HL-60 (cell line): Measurements from ENCODE around the gene LCE4A.

Source experiments
- DNase-seq, 2 experiments: peaks; one replicate each; pipeline ENCODE4 v3.0.0-alpha.2; 2010 to 2020; ENCODE audit warnings: low read depth in 1 of 2, low spot score in 1 of 2
- H3K27ac ChIP-seq: fragments of 250-450 bp; sonication (Bioruptor Pico); replicated peaks from 2 replicates; pipeline ENCODE4 v1.5.1; 2020; ENCODE audit warnings: mild to moderate bottlenecking, moderate library complexity
- H3K27me3 ChIP-seq: fragments of 250-450 bp; sonication (Bioruptor Pico); 2 replicates; pipeline ENCODE4 v1.5.1; 2021; ENCODE audit warnings: mild to moderate bottlenecking, moderate library complexity; ENCODE audit not compliant: insufficient read depth, poor library complexity, severe bottlenecking
- H3K4me3 ChIP-seq: replicated peaks from 2 replicates; pipeline ENCODE4 v1.5.1; 2011; ENCODE audit warnings: mild to moderate bottlenecking, control low read depth, low read length; ENCODE audit not compliant: insufficient read depth
- CTCF ChIP-seq: IDR thresholded peaks from one replicate; pipeline ENCODE4 v1.5.1; 2011; ENCODE audit warnings: low read length, control low read depth, inconsistent platforms; ENCODE audit not compliant: insufficient read depth
- GABPA ChIP-seq: IDR thresholded peaks from 2 replicates; pipeline ENCODE4 v1.6.1; 2012; ENCODE audit warnings: low read depth
- POLR2AphosphoS5 ChIP-seq: IDR thresholded peaks from 2 replicates; pipeline ENCODE4 v1.6.1; 2012; ENCODE audit warnings: low read depth
- REST ChIP-seq: IDR thresholded peaks from 2 replicates; pipeline ENCODE4 v1.6.1; 2012; ENCODE audit warnings: low read depth; ENCODE audit not compliant: insufficient replicate concordance
- SPI1 ChIP-seq: IDR thresholded peaks from 2 replicates; pipeline ENCODE4 v1.6.1; 2012; ENCODE audit warnings: low read depth, mild to moderate bottlenecking, borderline replicate concordance

The LCE4A gene

GRCh38 chr1:152743371-152744145 lies 35.6 kb downstream of the LCE4A start:
- Histone ChIP-seq H3K27ac (no peak overlapping the region), H3K4me3 (no peak overlapping the region), H3K27me3 (no peaks in the 10 kb centered on the region)
- TF ChIP-seq REST (no peak), POLR2AphosphoS5 (no peak), GABPA (no peak), SPI1 (no peak), CTCF (no peak)
- no peak for DNase-seq

- Histone ChIP-seq H3K4me3 (no peak overlapping the region), H3K27ac (no peak overlapping the region), H3K27me3 (no peaks in the 10 kb centered on the region)
- no peak for DNase-seq
- TF ChIP-seq CTCF (no peak), SPI1 (no peak), GABPA (no peak), REST (no peak), POLR2AphosphoS5 (no peak)
Measured at GRCh38 chr1:152745289-152745704, 37.3 kb downstream of the LCE4A start.

- H3K27ac ChIP-seq, result no peak overlapping the region
- no peak for DNase-seq
- H3K27me3 ChIP-seq, result no peaks in the 10 kb centered on the region
- H3K4me3 ChIP-seq, result no peak overlapping the region
- no peak for TF ChIP-seq GABPA
- TF ChIP-seq SPI1, result no peak
- TF ChIP-seq CTCF, result no peak
- no peak for TF ChIP-seq POLR2AphosphoS5
- no peak for TF ChIP-seq REST
Measured at GRCh38 chr1:152745765-152746444, 37.9 kb downstream of the LCE4A start.
